Activated CD4-positive, alpha-beta T cell treated with anti-CD3 and anti-CD28 coated beads, Interleukin-2, amount 50 U/mL, for 48 hours (primary cell): ENCODE results near the gene SPSB4.

ENCODE experiments used
- DNase-seq, 2 experiments: peaks; one replicate each; pipeline ENCODE4 v3.0.0-alpha.2; 2020

The SPSB4 gene

DNA sequence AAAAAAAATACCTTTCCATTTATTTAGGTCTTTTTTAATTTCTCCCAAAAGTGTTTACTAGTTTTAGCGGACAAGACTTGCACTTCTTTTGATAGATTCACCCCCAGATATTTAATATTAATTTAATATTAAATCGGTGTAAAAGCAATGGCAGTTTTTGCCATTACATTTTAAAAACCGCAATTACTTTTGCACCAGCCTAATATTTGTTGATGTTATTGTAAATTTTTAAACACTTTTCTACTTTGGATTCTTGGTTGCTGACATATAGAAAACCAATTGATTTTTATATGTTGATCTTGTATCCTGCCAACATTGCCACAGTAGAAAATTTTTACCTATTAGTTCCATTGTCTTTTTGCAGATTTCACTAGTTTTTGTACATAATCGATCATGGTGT is 116.5 kb downstream of the SPSB4 start:
- no peak for DNase-seq

DNA sequence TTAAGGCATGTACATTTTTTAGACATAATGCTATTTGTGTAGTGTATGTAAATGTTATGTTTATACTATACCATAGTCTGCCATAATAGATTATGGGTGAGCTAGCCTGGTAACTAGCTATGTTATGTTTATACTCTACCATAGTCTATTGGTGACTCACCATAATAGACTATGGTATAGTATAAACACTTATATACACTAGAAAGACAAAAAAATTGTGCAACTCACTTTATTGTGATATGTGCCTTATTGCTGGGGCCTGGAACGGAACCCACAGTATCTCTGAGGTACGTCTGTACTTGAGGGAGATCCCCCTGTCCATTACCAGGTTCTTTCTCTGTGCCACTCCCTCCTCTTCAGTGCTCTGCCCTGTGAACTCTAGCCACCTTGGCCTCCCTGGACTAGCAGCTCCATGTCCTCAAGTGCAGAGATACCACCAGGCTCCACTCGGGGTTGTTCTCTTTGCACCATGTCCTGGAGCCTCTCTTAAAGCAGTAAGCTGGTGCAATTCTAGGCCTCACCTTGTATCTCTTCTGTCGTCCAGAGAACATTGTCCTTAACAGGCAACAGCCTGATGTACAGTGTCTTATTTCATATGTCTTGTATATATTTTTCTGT is 119.6 kb downstream of the SPSB4 start:
- DNase-seq, result no peak

DNA sequence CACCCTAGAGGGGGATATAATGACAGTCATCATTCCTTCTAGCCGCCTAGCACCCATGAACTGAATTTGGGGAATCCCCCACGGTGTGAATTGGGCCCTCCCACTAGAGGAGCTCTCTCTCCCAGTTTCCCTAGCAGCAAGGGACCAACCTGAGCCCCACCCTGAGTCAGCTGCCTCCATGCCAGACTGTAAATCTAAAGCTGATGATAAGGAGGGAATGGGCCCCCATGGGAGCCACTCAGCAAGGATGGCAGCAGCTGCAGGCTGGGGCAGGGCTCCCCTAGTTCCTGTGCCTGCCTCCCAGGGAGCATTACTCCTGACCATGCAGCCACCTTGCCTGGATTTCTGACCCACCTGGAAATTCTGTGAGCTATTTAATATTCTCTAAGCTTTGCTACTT is 123.5 kb downstream of the SPSB4 start:
- DNase-seq, result no peak

DNA sequence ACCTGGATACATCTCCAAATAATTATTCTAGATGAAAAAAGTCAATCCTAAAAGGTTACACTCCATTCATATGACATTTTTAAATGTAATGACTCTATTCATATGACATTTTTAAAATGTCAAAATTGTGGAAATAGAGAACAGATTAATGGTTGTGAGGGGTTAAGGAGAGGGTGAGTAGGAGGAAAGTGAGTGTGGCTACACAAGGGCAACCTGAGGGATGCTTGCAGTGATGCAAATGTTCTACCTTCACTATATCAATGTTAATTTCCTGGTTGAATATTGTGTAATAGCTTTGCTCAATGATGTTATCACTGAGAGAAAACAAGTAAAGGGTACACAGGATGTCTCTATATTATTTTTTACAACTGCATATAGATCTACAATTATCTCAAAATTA is 125.6 kb downstream of the SPSB4 start:
- DNase-seq, result no peak

DNA sequence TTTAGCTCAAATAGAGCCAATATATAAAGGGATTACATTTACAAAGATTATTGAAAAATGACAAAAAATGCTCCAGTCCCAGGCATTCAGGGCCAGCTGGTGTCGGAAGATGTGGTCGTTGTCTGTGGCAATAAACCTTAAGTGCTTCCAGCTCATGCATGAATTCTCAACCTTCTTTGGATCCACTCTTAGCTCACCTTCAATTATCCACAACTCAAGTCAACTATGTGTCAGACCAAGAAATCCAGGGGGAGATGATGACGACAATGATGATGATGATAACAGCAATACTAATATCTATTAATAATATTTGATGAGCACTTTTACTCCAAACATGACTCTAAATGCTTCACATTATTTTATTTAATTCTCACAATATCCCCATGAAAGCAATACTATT is 126.9 kb downstream of the SPSB4 start:
- DNase-seq, result no peak

DNA sequence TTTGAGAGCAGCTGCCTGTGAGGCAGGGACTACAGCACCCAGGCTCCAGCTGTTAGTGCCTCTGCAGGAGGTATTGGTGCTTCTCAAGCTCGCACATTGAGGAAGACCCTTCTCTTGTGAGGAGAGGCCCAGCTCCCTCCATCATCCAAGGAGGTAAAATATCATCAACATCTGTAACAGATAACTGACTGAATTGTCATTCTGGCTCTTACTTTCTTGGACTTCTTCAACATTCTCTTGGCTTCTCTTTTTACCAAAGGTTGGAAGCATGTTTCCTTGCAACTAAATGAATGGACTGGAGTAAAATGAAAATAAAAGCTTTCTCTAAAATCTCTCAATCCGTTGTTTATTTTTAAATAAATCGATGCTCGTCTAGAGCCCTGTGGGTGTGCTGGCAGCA is 127.4 kb downstream of the SPSB4 start:
- DNase-seq, result no peak

DNA sequence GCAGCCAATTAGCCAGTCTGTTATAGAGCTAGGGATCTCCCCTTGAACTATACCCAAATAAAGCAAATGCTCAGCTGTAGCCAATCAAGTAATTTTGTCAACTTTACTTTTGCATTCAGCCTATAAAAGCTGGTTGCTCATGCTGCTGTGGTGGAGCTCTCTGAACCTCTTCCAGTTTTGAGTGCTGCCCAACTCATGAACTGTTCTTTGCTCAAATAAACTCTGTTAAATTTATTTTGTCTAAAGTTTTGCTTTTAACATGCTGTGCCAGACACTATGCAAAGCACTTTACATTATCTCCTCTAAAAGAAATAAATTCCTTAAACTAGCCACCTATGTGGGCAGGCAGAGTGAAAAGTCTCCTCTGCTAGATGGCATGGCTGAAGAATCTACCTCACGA is 128.8 kb downstream of the SPSB4 start:
- no peak for DNase-seq

DNA sequence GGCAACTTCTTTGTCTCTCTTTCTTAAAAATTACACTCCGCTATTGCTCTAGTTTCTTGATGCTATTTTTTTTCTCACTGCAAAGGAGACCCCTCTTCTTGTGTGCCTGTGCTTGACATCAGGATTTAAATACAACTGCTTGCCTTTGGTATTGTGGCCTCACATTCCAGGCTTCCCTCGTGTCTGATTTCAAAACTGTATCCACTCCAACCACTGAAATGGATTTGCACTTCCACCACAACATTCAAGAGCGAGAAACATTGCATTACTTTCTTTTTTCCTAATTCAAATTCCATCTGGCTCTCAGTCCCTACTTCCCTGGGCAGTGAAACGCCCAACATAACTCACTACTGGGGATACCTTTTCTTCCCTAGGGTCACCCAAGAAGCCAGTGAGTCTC is 130.0 kb downstream of the SPSB4 start:
- DNase-seq, result no peak

DNA sequence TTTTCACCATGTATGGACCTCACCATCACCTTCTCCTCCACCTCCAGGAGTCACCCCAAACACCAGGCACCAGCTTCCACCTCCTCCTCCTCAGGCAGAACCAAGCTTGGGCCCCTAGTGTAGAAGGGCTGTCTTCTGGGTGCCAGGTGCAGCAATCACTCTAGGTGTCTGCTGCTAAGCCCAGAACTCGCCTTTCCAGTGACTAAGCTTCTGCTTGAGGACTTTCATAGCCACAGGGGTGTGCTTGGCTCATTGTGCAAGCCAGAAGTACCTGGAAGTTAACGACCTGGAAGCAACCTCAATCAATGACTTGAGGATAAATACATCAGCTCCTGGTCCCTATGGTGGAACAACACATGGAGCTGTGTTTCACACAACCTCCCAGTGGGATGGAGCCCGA is 130.7 kb downstream of the SPSB4 start:
- DNase-seq, result no peak

DNA sequence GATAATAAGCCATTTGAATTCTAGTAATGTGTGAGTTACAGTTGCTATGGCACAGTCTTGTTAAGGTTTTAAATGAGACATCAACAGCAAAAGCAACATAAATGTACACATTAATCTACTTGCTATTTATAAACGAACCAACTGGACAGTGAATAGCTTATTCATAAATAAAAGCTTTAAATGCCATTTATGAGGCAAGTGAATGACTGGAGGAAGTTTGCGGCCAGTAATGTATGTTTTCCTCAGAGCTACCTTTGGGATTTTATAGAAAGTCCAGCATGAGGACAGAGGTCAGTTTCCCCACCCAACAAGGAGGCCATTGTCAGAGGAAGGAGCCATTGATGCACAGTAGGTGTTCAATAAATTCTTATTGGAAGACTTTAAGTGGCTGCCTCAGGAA is 132.5 kb downstream of the SPSB4 start:
- no peak for DNase-seq

DNA sequence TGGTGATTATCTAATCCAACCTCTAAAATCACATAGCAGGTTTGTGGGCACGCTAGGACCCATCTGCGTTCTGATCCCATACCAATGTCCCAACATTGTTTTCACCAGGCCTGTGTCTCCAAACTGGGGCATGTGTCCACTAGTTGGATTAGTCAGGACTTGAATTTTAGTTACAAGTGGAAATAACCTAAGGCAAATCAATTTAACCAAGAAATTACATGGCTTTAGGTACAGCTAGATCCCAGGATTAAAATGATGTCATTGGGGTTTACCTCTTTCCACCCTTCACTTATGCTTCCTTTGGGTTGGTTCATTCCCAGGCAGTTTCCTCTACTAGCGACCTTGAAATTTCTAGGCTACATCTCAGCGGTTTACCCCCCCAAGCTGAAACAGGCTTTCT is 133.3 kb downstream of the SPSB4 start:
- no peak for DNase-seq

DNA sequence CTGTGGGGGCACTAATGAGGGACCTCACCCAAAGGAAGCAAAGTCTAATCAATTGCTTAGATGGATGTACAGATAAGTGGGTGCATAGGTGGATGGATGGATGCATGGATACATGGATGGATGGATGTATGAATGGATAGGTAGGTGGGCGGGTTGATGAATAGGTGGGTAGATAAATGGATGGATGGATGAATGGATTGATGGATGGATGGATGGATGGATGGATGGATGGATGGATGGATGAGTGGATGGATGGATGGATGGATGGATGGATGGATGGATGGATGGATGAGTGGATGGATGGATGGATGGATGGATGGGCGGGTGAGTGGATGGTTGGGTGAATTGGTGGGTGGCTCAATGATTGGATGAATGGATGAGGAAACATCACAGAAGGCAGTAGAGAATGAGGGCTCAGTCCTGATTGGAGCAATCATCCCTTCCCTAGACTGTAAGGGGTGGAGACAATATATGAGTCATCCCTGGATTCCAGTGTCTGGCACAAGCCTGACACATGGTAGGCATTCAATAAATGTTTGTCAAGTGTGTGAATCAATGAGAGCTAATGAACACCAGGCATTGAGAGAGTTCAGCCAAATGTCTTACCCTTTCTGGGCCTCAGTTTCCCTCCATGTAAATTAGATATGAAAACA is 140.1 kb downstream of the SPSB4 start:
- no peak for DNase-seq

DNA sequence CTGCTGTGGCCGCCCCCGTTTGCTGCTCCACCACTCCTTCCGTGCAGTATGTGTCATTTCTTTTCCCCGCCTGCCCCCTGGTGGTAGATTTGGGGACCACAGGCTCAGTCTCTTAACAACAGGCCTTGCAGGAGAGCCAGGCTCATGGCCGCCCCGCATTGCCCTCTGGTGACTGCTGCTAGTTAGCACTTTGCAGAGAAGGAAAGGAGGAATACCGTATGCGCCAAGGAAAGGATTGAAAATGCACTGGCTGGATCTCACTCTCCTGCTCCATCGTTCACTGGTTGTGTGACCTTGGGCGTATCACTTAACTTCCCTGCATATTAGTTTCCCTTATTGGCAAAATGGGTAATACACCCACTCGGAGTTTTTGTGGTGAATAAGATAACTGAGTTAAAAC is 141.2 kb downstream of the SPSB4 start:
- DNase-seq, result peak; percentile 100

DNA sequence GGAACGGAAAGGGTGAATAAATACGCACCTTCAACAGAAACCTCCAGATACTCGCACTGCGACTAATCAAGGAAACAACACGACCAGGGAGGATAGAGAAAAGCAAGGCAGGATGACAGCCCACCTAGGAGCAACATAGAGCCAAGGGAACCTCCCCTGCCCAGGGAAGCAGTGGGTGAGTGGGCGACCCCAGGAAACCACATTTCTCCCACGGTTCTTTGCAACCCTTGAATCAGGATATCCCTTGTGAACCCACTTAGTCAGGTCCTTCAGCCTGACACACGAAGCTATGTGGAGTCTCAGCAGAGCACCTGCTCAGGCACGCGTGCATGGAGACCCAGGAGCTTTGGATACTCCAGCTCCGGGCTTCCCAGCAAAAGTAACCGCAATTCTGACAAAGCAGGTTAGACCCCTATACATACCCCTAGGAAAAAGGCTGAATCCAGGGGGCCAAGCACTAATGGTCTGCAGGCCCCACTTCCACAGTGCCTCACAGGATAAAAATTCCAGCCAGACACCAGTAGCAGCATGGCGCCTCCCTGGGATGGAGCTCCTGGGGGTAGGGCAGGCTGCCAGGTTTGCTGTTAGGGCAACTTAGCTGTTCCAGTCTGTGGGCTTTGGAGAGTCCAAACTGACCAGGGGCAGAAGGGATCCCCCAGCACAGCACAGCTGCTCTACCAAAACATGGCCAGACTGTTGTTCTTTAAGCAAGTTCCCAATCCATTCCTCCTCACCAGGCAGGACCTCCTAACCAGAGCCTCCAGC is 142.1 kb downstream of the SPSB4 start:
- DNase-seq, result no peak
